ENCODE measurements around the gene ADRB2.
"Not testable (repeated sequence)": the region's sequence is repeated elsewhere in the genome, so short reads cannot be mapped to it uniquely, and the experiment has no call there.

Gene ADRB2

GRCh38 chr5:148866024-148866423, 39.6 kb downstream of the ADRB2 start:
- CTCF ChIA-PET, result no interaction called here
- TF ChIP-seq FOXM1 (IDR thresholded peaks at IDR 0.05; ENCODE audit: borderline replicate concordance) (no peak), CTBP1 (IDR thresholded peaks at IDR 0.05; ENCODE audit: borderline replicate concordance) (no peak), SP1 (IDR thresholded peaks at IDR 0.05) (no peak), NFRKB (IDR thresholded peaks at IDR 0.05) (no peak), ARNT (IDR thresholded peaks at IDR 0.05) (no peak), FOXK2 (IDR thresholded peaks at IDR 0.05) (no peak), HDGF (IDR thresholded peaks at IDR 0.05; ENCODE audit: borderline replicate concordance) (no peak), L3MBTL2 (conservative IDR thresholded peaks at IDR 0.05) (no peak), ZNF384 (IDR thresholded peaks at IDR 0.05) (no peak), PKNOX1 (IDR thresholded peaks at IDR 0.05) (no peak), FOXA1 (IDR thresholded peaks at IDR 0.05) (no peak), TARDBP (IDR thresholded peaks at IDR 0.05) (no peak), SUZ12 (IDR thresholded peaks at IDR 0.05) (no peak), LEF1 (IDR thresholded peaks at IDR 0.05; ENCODE audit: borderline replicate concordance) (no peak), BHLHE40 (IDR thresholded peaks at IDR 0.05; ENCODE audit: borderline replicate concordance) (no peak), ELF4 (IDR thresholded peaks at IDR 0.05) (no peak)
- no peak for DNase-seq (ENCODE audit: extremely low spot score)
- POLR2A ChIA-PET, result no interaction called here

- DNase-seq (ENCODE audit: extremely low spot score), result no peak
- TF ChIP-seq SP1 (IDR thresholded peaks at IDR 0.05) (no peak), FOXM1 (IDR thresholded peaks at IDR 0.05; ENCODE audit: borderline replicate concordance) (no peak), BHLHE40 (IDR thresholded peaks at IDR 0.05; ENCODE audit: borderline replicate concordance) (no peak), PKNOX1 (IDR thresholded peaks at IDR 0.05) (no peak), L3MBTL2 (conservative IDR thresholded peaks at IDR 0.05) (no peak)
- ChIA-PET POLR2A (no interaction called here), CTCF (no interaction called here)
Observed at GRCh38 chr5:148873120-148873519, 46.7 kb downstream of the ADRB2 start.

GRCh38 chr5:148873690-148874485, 47.5 kb downstream of the ADRB2 start:
- CTCF ChIA-PET, result no interaction called here
- POLR2A ChIA-PET, result no interaction called here
- TF ChIP-seq L3MBTL2 (conservative IDR thresholded peaks at IDR 0.05) (no peak), FOXA1 (IDR thresholded peaks at IDR 0.05) (no peak), ZNF384 (IDR thresholded peaks at IDR 0.05) (no peak), NFRKB (IDR thresholded peaks at IDR 0.05) (no peak), PKNOX1 (IDR thresholded peaks at IDR 0.05) (no peak), HDGF (IDR thresholded peaks at IDR 0.05; ENCODE audit: borderline replicate concordance) (no peak), LEF1 (IDR thresholded peaks at IDR 0.05; ENCODE audit: borderline replicate concordance) (no peak), CTBP1 (IDR thresholded peaks at IDR 0.05; ENCODE audit: borderline replicate concordance) (no peak), SP1 (IDR thresholded peaks at IDR 0.05) (no peak), BHLHE40 (IDR thresholded peaks at IDR 0.05; ENCODE audit: borderline replicate concordance) (no peak), FOXM1 (IDR thresholded peaks at IDR 0.05; ENCODE audit: borderline replicate concordance) (no peak), FOXK2 (IDR thresholded peaks at IDR 0.05) (no peak), TARDBP (IDR thresholded peaks at IDR 0.05) (no peak), SUZ12 (IDR thresholded peaks at IDR 0.05) (no peak), ELF4 (IDR thresholded peaks at IDR 0.05) (no peak), ARNT (IDR thresholded peaks at IDR 0.05) (no peak)
- DNase-seq (ENCODE audit: extremely low spot score), result no peak

GRCh38 chr5:148875205-148875875, 48.9 kb downstream of the ADRB2 start:
- POLR2A ChIA-PET, result no interaction called here
- no peak for TF ChIP-seq SUZ12 (IDR thresholded peaks at IDR 0.05)
- TF ChIP-seq FOXM1 (IDR thresholded peaks at IDR 0.05; ENCODE audit: borderline replicate concordance), result no peak
- TF ChIP-seq BHLHE40 (IDR thresholded peaks at IDR 0.05; ENCODE audit: borderline replicate concordance), result no peak
- CTCF ChIA-PET, result no interaction called here
- DNase-seq (ENCODE audit: extremely low spot score), result no peak

- POLR2A ChIA-PET; DNase-seq (ENCODE audit: extremely low spot score); CTCF ChIA-PET: not testable (repeated sequence)
Observed at GRCh38 chr5:148877436-148877835, 51.0 kb downstream of the ADRB2 start.
